ENCODE measurements around the gene ABCG4. TPM values are rescaled to one million over a fixed set of nuclear protein-coding genes. Genes with fewer than 3 reads are reported as not detected.

The ABCG4 gene
- total and polyA plus RNA-seq, 9 of the 15 experiments (the other 6 are each of a cell fraction or from before 2014, with no cell fraction given) = 0.03 to 0.11 (median 0.07) TPM; not detected in 4

DNA sequence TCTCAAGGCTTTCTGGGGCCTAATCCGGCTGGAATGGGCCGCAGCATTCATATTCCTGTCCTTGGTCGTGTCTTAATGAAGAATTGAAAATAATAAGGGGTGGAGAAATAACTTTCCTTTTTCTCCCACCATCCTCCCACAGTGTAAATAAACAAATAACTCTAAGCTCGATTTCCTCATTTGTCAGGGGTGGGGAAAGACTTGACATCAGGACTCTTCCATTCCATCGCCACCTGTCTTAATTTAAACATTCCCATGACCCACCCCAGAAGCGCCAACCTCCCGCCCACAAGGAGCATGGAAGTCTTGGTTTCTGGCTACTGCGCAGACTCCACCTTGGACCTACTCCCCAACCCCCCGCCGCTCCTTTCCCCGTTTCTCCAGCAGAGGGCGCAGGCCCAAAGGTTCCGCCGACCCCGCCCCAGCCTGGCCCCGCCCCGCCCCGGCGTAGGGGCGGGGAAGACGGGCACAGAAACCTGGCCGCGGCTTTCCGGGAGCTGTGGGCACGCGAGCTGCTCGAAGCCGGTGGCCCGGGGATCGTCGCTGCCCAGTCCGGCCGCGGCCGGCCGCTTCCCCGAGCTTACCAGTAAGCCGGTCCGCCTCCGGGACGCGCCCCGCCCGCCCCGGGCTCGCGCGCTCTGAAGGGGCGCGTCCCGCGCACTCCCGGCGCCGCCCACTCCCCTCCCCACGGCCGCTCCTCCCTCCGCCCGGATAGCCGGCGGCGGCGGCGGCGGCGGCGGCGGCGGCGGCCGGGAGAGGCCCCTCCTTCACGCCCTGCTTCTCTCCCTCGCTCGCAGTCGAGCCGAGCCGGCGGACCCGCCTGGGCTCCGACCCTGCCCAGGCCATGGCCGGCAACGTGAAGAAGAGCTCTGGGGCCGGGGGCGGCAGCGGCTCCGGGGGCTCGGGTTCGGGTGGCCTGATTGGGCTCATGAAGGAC lies 57.0 kb downstream of the ABCG4 start, which contains the start of gene CBL:
CBL (plus strand) TSS at position 766 of the 937 bp plus-strand sequence; CDS start at position 845, 79 bp downstream.
- CTCF ChIA-PET (ENCODE audit: low intra/inter-chr PET ratio) = interaction anchor here (0.7 kb wide), 1 partner anchor 84 kb away, joined by 3 read pairs; no protein-coding TSS in a partner anchor
- H3K79me2 ChIP-seq (ENCODE audit: control insufficient read depth, insufficient read depth, low read length) = peaks cover 45% of the 10 kb centered on the region
- no peaks in the 10 kb centered on the region for H3K27me3 ChIP-seq (ENCODE audit: control insufficient read depth in 2 of 2, insufficient read depth in 2 of 2, low read length in 2 of 2)
- H3K36me3 ChIP-seq (ENCODE audit: control insufficient read depth, insufficient read depth, low read length) = no peaks in the 10 kb centered on the region
- ATAC-seq (peak; percentile 95), DNase-seq (ENCODE audit: extremely low read depth in 1 of 4, low spot score in 3 of 4) (peak; percentile 94 to 97 (median 96)), FAIRE-seq (peak; percentile 88)
- peak within 1 kb of the TSS; percentile 92 for H2AFZ ChIP-seq (ENCODE audit: low read depth, low read length)
- intact Hi-C loops (cut with micrococcal nuclease) = loop anchor here (2.0 kb wide), 1 partner anchor 113 kb away; no protein-coding TSS in a partner anchor
- H4K20me1 ChIP-seq (replicated peaks; ENCODE audit: control insufficient read depth, insufficient read depth, low read length) = 0 out of 2 replicates have a peak, but pooled peaks cover 7% of the 10 kb centered on the region
- no peaks in the 10 kb centered on the region for H3K9me1 ChIP-seq (ENCODE audit: control insufficient read depth, insufficient read depth, low read length)
- H3K4me2 ChIP-seq (ENCODE audit: insufficient read depth, low read length) = peak within 1 kb of the TSS; percentile 84
- POLR2A ChIA-PET = interaction anchor here (0.5 to 1.4 kb wide), 10 partner anchors 44 to 1033 kb away, joined by 3 to 5 read pairs (median 3); a partner anchor contains a TSS
- peak within 1 kb of the TSS; percentile 96 for H3K4me3 ChIP-seq
- no TSS peak for BruUV-seq (replicated peaks)
- H3K27ac ChIP-seq (ENCODE audit: extremely low read depth, low read depth, low read length) = peak within 1 kb of the TSS; percentile 88
- no peaks in the 10 kb centered on the region for H3K9me3 ChIP-seq (replicated peaks; ENCODE audit: control insufficient read depth, insufficient read depth, low read depth, low read length)
- H3K4me1 ChIP-seq (replicated peaks in 1 of 2; ENCODE audit: control insufficient read depth in 2 of 2, insufficient read depth in 2 of 2, low read length in 2 of 2) = peaks cover 13% of the 10 kb centered on the region in 2 experiments; a peak in 4 of 5 replicates
- in situ Hi-C loops (cut with MboI) = no loop called here
- peak within 1 kb of the TSS; percentile 74 to 96 for H3K9ac ChIP-seq (ENCODE audit: insufficient read depth in 1 of 2, low read depth in 2 of 2, low read length in 2 of 2)
- under 1% methylated on average over 44 of the region's 88 CpGs for WGBS (ENCODE audit: insufficient coverage, low coverage, missing lambda C conversion rate)
- TF ChIP-seq CREB1 (IDR thresholded peaks at IDR 0.05) (no peak), CREB1 (CRISPR knock-in tag; IDR thresholded peaks at IDR 0.05) (peak; percentile 52; the same call in 1 of the 2 replicates), MAZ (CRISPR knock-in tag; conservative IDR thresholded peaks at IDR 0.05 in 1 of 2, IDR thresholded peaks at IDR 0.05 in 1 of 2) (peak; percentile 90 to 91), ATF7 (IDR thresholded peaks at IDR 0.05) (peak; percentile 55; the same call in 1 of the 2 replicates), GABPB1 (CRISPR knock-in tag; IDR thresholded peaks at IDR 0.05) (peak; percentile 16; the same call in 1 of the 2 replicates), ZNF184 (CRISPR knock-in tag; IDR thresholded peaks at IDR 0.05) (no peak), ZNF444 (CRISPR knock-in tag; IDR thresholded peaks at IDR 0.05) (no peak), NCOA6 (IDR thresholded peaks at IDR 0.05) (no peak), HDAC2 (IDR thresholded peaks at IDR 0.05) (no peak), ZNF133 (CRISPR knock-in tag; IDR thresholded peaks at IDR 0.05) (no peak), ZNF347 (CRISPR knock-in tag; IDR thresholded peaks at IDR 0.05; ENCODE audit: low read depth) (no peak), ZSCAN29 (IDR thresholded peaks at IDR 0.05) (no peak), TCF7 (IDR thresholded peaks at IDR 0.05; ENCODE audit: borderline replicate concordance) (no peak), SETDB1 (IDR thresholded peaks at IDR 0.05; ENCODE audit: low read length) (no peak), HNRNPLL (IDR thresholded peaks at IDR 0.05; ENCODE audit: low read depth, low read length, poor library complexity, severe bottlenecking) (peak; percentile 22)
- TF ChIP-seq, protein P1, sequence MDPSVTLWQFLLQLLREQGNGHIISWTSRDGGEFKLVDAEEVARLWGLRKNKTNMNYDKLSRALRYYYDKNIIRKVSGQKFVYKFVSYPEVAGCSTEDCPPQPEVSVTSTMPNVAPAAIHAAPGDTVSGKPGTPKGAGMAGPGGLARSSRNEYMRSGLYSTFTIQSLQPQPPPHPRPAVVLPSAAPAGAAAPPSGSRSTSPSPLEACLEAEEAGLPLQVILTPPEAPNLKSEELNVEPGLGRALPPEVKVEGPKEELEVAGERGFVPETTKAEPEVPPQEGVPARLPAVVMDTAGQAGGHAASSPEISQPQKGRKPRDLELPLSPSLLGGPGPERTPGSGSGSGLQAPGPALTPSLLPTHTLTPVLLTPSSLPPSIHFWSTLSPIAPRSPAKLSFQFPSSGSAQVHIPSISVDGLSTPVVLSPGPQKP (CRISPR knock-in tag; IDR thresholded peaks at IDR 0.05) = no peak
- TF ChIP-seq, protein P2, sequence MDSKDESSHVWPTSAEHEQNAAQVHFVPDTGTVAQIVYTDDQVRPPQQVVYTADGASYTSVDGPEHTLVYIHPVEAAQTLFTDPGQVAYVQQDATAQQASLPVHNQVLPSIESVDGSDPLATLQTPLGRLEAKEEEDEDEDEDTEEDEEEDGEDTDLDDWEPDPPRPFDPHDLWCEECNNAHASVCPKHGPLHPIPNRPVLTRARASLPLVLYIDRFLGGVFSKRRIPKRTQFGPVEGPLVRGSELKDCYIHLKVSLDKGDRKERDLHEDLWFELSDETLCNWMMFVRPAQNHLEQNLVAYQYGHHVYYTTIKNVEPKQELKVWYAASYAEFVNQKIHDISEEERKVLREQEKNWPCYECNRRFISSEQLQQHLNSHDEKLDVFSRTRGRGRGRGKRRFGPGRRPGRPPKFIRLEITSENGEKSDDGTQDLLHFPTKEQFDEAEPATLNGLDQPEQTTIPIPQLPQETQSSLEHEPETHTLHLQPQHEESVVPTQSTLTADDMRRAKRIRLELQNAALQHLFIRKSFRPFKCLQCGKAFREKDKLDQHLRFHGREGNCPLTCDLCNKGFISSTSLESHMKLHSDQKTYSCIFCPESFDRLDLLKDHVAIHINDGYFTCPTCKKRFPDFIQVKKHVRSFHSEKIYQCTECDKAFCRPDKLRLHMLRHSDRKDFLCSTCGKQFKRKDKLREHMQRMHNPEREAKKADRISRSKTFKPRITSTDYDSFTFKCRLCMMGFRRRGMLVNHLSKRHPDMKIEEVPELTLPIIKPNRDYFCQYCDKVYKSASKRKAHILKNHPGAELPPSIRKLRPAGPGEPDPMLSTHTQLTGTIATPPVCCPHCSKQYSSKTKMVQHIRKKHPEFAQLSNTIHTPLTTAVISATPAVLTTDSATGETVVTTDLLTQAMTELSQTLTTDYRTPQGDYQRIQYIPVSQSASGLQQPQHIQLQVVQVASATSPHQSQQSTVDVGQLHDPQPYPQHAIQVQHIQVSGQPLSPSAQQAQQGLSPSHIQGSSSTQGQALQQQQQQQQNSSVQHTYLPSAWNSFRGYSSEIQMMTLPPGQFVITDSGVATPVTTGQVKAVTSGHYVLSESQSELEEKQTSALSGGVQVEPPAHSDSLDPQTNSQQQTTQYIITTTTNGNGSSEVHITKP (IDR thresholded peaks at IDR 0.05; ENCODE audit: partially characterized antibody) = peak; percentile 92
